ENCODE measurements around the gene CPO.

DNA sequence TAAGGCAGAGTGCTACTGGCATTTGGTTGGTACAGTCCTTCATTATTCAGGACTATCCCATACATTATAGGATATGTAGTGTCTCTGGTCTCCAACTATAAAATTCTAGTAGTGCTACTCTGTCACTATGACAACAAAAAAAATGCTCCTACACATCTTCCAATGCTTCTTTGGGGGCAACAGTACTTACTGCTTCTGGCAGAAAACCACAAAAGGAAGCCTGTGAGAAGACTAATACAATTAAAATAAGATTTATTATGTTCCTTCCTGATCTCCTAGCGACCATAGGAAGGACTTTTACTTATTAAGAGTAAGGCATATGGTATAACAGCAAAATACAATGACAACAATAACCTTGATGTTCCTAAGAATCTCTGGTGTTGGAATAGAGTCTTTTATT lies 48.4 kb upstream of the CPO start:
- TF ChIP-seq POLR2AphosphoS5 (IDR thresholded peaks at IDR 0.05; ENCODE audit: borderline replicate concordance, low read depth, low read length), result no peak
- no peak for TF ChIP-seq EZH2 (IDR thresholded peaks at IDR 0.05)
- no peak for TF ChIP-seq FOXP2 (optimal IDR thresholded peaks at IDR 0.05; ENCODE audit: control extremely low read depth, extremely low read length, insufficient read depth)

Measured in SK-N-MC (cell line).